ENCODE measurements around the gene CBX1. TPM values are rescaled to one million over a fixed set of nuclear protein-coding genes. Genes with fewer than 3 reads are reported as not detected.

Gene CBX1
- total and polyA plus RNA-seq, 10 of the 15 experiments (the other 5 are each of a cell fraction or from before 2014, with no cell fraction given), result 11.8 to 99.2 (median 43.5) TPM

GRCh38 chr17:48113201-48113676 lies 12.0 kb upstream of the CBX1 start (continued):
- TF ChIP-seq BHLHE40 (IDR thresholded peaks at IDR 0.05; ENCODE audit: borderline replicate concordance in 1 of 2, low read depth in 2 of 2, low read length in 1 of 2) (0 out of 4 replicates have a peak, but pooled peaks of 1 of the 2 experiments have one; percentile 28), MTA3 (IDR thresholded peaks at IDR 0.05; ENCODE audit: borderline replicate concordance, low read length) (no peak), SIN3A (IDR thresholded peaks at IDR 0.05; ENCODE audit: low read depth, low read length) (peak; percentile 59; the same call in 1 of the 2 replicates), ZNF687 (IDR thresholded peaks at IDR 0.05) (peak; percentile 67), E2F4 (IDR thresholded peaks at IDR 0.05; ENCODE audit: low read depth, low read length) (no peak)

GRCh38 chr17:48111937-48112241 lies 10.6 kb upstream of the CBX1 start:
- intact Hi-C loops (cut with micrococcal nuclease; ENCODE audit: unreplicated experiment), result no loop called here
- H3K4me3 ChIP-seq, result peak overlapping the region; percentile 97
- H3K9me3 ChIP-seq (replicated peaks; ENCODE audit: control insufficient read depth, insufficient read depth, low read length), result no peaks in the 10 kb centered on the region
- H3K27me3 ChIP-seq (replicated peaks in 1 of 2; ENCODE audit: control insufficient read depth in 2 of 2, insufficient read depth in 2 of 2, low read length in 1 of 2), result no peaks in the 10 kb centered on the region
- peaks cover 75% of the 10 kb centered on the region for H3K79me2 ChIP-seq (ENCODE audit: control insufficient read depth, insufficient read depth, low read length)
- SMC1A ChIA-PET (ENCODE audit: uncharacterized antibody, unreplicated experiment), result interaction anchor here (0.8 to 7.5 kb wide), 20 partner anchors 11 to 481 kb away, joined by 3 to 66 read pairs (median 4); partner anchors contain the start of genes CBX1 and NFE2L1
- peak overlapping the region; percentile 85 for H3K9ac ChIP-seq (ENCODE audit: control insufficient read depth, insufficient read depth, low read length)
- DNase-seq (ENCODE audit: low read depth, low spot score) (no peak), ATAC-seq (no peak; the same call in 2 of the 3 replicates), FAIRE-seq (peak; percentile 18)
- CTCF ChIA-PET, result interaction anchor here (0.6 to 33.4 kb wide), 27 partner anchors 12 to 814 kb away, joined by 3 to 525 read pairs (median 4); partner anchors contain the start of genes CBX1, CDK5RAP3 and HOXB5
- RAD21 ChIA-PET (ENCODE audit: unreplicated experiment), result interaction anchor here (0.6 to 8.4 kb wide), 26 partner anchors 12 to 535 kb away, joined by 3 to 113 read pairs (median 4); partner anchors contain the start of genes CBX1, NFE2L1 and PNPO
- POLR2A ChIA-PET, result interaction anchor here (0.6 to 3.7 kb wide), 22 partner anchors 9 to 405 kb away, joined by 3 to 32 read pairs (median 4); partner anchors contain the start of genes CBX1 and NFE2L1
- WGBS (ENCODE audit: insufficient coverage, insufficient replicate concordance, low lambda C conversion rate, missing lambda C conversion rate), result 0% methylated on average over 2 of the region's 2 CpGs
- in situ Hi-C loops (cut with MboI), result no loop called here
- H3K4me2 ChIP-seq (ENCODE audit: control insufficient read depth, insufficient read depth), result peak overlapping the region; percentile 88
- H3K4me1 ChIP-seq (ENCODE audit: control insufficient read depth, insufficient read depth, low read length), result no peaks in the 10 kb centered on the region; the same call in none of the 2 replicates
- no TSS peak for BruUV-seq (replicated peaks)
- peaks cover 0 to 2% of the 10 kb centered on the region in 2 experiments; a peak in 2 of 4 replicates for H3K36me3 ChIP-seq (ENCODE audit: control insufficient read depth in 2 of 2, insufficient read depth in 2 of 2, low read length in 1 of 2)
- no peaks in the 10 kb centered on the region for H4K20me1 ChIP-seq (ENCODE audit: control insufficient read depth, insufficient read depth)
- no peak overlapping the region for H2AFZ ChIP-seq (ENCODE audit: control insufficient read depth, low read depth, low read length)
- H3K27ac ChIP-seq (ENCODE audit: control insufficient read depth, insufficient read depth), result peak overlapping the region; percentile 93
- TF ChIP-seq ZZZ3 (IDR thresholded peaks at IDR 0.05; ENCODE audit: control insufficient read depth, insufficient read length, low read depth) (no peak), ZBTB4 (CRISPR knock-in tag; IDR thresholded peaks at IDR 0.05) (no peak), NBN (IDR thresholded peaks at IDR 0.05) (no peak), BCL3 (IDR thresholded peaks at IDR 0.05; ENCODE audit: borderline replicate concordance, insufficient read depth, low read depth, low read length, poor library complexity, severe bottlenecking) (peak; percentile 54), TARDBP (IDR thresholded peaks at IDR 0.05; ENCODE audit: borderline replicate concordance) (no peak), SMAD1 (IDR thresholded peaks at IDR 0.05; ENCODE audit: low read depth, partially characterized antibody) (no peak)
